HG02981 (cell line): ENCODE results near the gene TMTC1.

Experiments
- ATAC-seq: cut with Tn5 transposase; IDR thresholded peaks from one replicate; pipeline ENCODE4 v1.9.1; 2021; ENCODE audit warnings: mild to moderate bottlenecking, moderate library complexity; ENCODE audit not compliant: unreplicated experiment

The TMTC1 gene

GRCh38 chr12:29620030-29620429 lies 163.7 kb downstream of the TMTC1 start:
- ATAC-seq, result no peak

GRCh38 chr12:29617407-29617803 lies 166.3 kb downstream of the TMTC1 start:
- no peak for ATAC-seq

DNA sequence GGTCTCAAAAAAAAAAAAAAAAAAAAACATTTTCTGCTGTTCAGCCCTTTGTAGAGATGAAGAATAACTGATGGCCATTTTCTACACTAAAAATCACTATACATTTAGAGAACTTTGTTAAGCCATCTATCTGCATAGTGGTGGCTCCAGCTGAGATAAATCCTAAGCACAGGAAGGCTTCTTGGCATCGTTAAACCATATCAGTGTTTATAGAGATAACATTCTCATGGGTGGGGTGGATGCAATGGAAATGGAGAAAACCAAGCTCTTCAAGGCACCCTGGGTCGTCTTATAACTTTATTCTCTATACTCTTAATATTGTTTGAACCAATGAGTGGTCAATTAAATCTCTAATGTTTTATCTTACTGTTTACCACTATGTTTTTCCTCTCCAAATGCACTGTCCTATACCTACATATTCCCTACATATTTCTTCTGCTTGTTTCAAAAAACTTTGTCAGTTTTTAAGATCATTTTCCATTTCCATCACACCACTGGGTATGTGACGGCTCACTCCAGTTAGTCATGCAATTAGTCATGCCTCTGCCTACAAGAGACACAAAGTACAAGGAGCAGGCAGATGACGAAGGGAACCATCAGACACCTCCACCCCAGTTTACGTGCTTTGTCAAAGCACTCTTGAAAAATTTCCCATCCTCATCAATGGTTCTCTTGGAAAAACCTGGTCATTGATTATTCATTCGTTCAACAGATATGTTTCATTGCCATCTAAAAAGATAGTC lies 166.9 kb downstream of the TMTC1 start:
- ATAC-seq, result no peak

GRCh38 chr12:29614694-29615325 lies 168.9 kb downstream of the TMTC1 start:
- no peak for ATAC-seq

DNA sequence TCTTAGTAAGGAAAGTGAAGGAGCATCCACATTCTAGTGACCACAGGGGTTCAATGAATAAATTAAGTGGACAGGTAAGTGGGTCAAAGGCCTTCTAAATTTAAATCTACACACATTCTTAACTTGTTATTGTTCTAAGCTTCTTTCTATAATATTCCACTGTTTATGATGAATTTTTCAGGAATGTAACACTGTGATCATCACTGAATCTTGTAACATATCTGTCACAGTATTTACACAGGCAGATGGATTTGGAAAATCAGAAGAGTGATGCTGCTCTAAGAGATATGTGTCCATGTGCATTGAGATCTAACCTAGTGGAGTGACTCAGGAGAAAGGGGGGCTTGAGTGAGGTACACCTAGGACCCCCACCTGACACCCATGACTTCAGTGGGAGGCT lies 170.8 kb downstream of the TMTC1 start:
- no peak for ATAC-seq

DNA sequence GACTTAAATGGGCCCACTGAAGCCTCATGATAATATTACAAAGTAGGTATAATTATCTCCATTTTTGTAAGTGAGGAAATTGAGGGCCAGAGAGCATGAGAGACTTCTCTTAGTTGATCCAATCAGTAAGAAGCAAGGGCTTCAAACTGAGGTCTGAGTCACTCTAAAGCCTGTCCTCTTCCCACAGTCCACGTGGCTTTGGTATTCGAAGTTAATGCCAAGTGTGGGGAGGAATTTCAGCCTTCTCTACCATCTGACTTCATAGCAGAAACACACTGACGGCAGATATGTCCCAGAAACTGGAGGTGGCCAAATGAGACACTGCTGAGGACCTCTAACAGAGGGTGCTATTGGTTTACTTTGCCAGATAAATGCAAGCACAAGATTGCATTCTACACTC lies 171.8 kb downstream of the TMTC1 start:
- no peak for ATAC-seq

DNA sequence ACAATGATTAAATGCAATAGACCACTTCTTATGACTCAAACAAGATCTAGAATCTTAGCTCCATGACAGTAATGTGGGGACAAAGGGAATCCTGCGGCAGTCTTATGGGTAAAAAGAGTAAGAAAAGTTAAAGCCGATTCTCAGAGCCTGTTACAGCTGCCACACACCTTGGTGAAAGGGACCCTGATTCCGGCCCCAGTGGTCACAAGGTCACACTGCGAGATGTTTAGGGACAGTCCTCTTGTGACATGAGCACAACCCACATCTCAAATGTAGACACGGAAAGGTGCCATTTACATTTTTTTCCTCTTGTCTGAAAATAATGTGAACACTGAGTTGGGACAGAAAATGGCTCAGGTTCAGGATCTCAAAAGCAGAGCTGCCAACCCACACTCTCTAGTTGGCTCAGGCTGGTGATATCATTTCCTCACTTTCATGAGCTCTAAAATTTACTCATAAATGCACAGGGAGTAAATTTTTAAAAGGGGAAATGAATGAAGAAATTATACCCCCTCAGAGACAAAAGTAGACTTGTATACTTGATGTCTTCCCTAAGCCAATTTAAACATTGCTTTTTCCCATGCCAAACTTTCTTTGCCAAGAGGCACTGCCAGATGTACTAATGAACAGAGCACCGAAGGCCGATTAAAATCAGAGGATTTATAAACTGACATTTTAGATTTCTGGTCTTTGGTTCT lies 173.1 kb downstream of the TMTC1 start:
- no peak for ATAC-seq

DNA sequence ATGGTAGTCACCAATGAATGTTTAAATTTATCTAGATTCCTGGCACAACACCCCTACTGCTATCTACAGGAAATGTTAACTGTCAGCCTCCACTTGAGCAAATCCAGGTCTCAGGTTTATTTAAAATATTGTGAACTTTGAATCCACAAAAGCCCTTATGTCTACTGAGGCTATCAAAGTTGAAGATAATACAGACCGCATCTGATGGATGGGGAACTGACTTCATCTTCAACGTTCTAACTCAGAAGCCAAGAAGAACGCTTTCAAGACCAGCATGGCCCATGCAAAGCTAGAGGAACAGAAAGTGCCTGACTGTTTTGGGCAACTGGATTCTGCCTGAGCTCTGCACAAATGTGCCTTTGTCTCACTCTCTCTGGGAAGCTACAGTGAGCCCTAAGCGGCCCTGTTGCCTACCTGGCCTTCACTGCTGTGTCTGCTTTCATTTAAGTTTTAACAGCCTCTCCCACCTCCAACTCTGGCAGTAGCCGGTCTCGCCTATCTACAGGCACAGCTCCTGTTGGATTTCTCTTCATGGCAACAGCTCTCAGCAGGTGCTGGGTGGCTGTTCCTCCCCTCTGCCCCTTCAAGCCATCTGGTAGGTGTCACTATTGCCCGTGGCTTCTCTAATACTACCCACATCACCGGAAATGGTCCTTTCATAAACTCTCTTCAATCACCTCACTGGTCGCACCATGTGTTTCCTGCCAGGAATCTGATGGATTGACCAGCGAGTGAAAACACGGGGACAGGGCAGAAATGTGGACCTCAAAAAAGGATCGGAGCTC lies 174.1 kb downstream of the TMTC1 start:
- no peak for ATAC-seq

- no peak for ATAC-seq
Measured at GRCh38 chr12:29608581-29608980, 175.2 kb downstream of the TMTC1 start.

DNA sequence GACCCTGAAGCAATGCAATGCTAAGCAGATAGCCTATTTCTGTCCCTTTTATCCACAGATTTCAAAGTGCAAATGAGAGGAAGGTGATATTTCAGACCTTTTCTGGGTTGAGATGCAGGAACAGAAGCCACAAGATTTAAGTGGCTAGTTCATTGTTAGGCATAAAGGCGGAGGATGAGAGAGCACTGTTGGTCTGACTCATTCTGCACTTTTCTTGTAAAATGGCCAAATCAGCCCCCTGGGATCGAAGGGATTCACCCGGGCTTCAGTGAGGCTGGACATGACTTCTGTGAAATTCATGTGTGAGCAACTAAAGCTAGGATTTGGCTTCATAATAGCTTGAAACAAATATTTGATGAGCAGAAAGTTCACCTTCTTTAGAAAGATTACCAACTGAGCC lies 184.4 kb downstream of the TMTC1 start:
- ATAC-seq, result no peak

DNA sequence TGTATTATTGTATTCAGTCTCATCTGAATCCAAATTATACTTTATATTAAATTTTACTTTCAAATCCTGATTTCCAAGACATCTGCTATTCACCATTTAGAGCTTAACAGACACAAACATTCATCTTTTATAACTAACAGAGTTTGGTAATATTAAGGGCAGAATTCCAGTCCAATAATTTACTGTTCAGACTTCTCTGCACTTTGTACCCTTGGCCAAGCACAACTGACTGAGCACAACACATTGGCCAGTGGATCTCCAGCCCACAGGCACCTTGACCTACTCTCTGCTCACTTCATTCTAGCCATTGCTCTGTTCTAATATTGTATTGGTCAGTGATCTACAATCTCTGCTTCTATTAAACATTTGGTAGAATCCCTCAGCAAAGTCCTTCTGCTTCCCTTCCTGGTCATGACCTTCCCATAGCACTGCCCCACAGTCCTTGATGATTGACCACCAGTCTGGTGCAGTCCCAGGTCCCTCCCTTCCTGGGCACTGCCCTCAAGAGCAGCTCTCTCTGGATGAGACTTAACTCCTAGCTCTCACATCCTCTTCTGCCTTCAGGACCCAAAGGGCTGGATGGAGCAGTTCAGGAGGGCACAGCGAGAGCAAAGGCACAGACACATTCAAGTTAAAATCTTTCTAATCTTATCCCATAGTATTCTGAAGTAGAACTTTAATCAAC lies 188.5 kb downstream of the TMTC1 start:
- ATAC-seq, result no peak

DNA sequence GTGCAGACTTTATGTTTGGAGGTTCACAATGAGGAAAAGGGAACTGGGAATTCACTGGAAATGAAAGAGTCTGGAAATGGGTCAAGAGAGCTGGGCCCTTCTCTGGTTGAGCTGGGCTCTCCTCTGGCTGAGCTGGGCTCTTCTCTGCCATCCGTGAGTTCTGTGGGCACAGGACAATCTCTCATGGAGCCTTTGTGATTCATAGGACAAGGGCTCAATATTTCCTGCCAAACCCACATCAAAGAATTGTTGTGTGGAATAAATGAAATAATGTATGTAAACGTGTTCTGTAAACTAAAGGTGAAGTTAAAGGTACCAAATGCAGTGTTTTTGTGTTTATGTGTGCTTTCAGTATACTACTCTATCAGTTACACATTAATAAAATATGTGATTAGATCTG lies 190.7 kb downstream of the TMTC1 start:
- ATAC-seq, result no peak

- no peak for ATAC-seq
Measured at GRCh38 chr12:29591140-29592020, 192.4 kb downstream of the TMTC1 start.

DNA sequence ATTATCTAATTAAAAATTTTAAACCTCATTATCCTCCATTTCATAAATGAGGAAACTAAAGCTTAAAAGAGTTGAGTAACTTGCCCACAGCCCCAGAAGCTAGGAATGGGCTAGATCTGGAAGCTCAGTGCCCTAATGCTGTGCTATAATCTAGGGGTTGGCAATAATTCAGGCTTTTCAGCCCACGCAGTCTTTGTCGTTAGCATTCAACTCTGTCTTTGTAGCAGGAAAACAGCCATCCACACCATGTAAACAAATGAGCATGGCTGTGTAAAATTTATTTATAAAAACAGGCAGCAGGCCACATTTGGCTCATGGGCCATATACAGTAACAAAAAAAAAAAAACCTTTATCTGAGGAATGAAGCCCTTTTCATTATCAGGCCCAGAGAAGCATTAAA lies 193.9 kb downstream of the TMTC1 start:
- no peak for ATAC-seq

GRCh38 chr12:29589286-29589820 lies 194.4 kb downstream of the TMTC1 start:
- no peak for ATAC-seq

DNA sequence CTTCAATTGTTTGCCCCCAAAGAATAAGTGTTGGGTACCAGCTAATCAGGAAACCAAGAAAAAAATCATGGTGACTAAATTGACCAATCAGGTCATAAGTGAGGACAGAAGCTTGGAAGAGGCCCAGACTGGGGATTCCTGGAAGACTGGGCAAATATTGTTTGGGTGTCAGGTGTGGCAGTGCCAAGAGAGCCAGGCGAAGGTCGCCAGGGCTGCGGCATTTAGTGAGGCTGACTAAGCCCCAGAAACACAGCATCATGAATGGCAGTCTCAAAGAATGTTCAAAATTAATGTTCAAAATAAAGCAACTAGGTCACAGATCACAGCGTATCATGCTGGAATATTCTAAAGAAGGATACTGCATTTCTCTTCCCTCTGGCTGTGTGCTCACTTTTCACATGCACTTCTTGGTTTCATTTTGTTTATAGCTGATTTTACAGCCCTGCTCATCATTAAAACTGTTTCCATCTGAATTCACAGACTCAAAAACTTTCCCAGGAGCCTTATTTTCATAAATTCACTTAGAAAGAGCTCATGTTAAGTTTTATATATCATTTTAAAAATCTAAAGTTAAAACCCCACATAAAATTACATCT lies 201.0 kb downstream of the TMTC1 start:
- no peak for ATAC-seq

- ATAC-seq, result no peak
Measured at GRCh38 chr12:29582146-29582545, 201.6 kb downstream of the TMTC1 start.

DNA sequence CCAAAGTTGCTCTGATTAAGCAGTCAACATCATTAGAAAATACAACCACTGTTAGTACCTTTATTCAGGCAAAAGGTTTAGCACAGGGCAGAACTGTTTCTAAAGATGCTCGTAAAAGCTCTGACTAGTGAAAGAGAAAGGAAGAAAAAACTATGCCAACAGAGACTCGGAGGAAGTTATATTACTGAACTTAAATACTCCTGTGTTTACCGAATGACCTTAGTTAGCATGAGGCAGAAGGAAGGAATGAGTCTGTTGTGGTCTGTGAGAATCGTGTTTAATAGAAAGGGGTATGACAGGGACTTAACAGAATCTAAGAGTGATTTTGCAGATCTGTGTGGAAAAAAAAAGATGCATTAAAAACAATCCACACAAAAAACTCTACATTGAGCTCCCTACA lies 202.1 kb downstream of the TMTC1 start:
- ATAC-seq, result no peak

- no peak for ATAC-seq
Measured at GRCh38 chr12:29580971-29581370, 202.8 kb downstream of the TMTC1 start.
